NCI-H748 treated with DMSO at 0.1 percent for 48 hours (cell line): Measurements from ENCODE around the gene RCN2.
"Not testable (repeated sequence)": the region's sequence is repeated elsewhere in the genome, so short reads cannot be mapped to it uniquely, and the experiment has no call there.

Experiments used
- DNase-seq: peaks from one replicate; lab custom pipeline; 2025; lab: John Stamatoyannopoulos, UW

RCN2 gene

GRCh38 chr15:76932135-76932966 is 802 bp downstream of the RCN2 start:
- DNase-seq = no peak

DNA sequence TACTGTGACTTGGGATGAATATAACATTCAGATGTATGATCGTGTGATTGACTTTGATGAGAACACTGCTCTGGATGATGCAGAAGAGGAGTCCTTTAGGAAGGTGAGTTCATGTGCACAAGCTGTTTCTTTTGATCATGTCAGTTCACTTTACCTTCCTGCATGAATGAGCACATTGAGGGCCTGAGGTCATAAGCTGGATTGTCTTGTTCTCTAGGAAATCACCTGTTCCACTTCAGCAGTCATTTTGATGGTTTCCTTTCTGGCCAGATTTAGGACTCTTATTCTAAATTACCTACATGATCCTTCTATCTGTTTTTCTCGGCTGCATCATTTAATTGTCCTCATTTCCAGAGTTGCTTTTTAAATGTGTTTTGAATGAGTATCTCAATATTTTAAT is 4.1 kb downstream of the RCN2 start:
- no peak for DNase-seq

DNA sequence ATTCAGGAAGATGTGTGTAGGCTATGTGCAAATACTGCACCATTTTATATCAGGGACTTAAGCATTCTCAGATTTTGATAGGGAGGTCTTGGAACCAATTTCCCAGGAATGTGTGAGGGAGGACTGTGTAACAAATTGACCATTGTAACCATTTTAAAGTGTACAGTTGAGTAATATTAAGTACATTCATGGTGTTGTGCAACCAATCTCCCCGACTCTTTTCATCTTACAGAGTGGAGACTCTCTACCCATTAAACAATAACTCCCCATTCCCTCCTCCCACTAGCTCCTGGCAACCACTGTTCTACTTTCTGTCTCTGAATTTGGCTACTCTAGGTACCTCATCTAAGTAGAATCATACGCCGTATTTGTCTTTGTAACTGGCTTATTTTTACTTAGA is 5.1 kb downstream of the RCN2 start:
- no peak for DNase-seq

GRCh38 chr15:76938752-76939151 is 7.2 kb downstream of the RCN2 start:
- no peak for DNase-seq

DNA sequence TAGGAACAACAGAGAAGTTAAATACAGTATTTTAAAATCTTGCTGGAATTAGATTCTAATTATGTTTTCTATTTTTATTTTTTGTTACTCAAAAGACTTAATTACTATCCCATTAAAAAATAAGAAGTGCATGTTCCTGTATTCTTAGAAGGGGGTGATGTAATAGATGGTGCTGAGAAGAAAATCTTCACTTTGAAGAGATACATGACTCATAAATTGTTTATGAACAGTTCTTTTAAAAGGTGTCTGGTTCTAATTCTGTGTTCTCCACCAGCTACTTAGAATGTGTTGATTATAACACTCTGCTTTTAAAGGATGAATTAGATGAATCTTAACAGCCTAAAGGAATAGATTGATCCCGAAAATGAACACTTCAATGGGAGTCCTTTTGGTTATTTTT is 8.2 kb downstream of the RCN2 start:
- DNase-seq = no peak

DNA sequence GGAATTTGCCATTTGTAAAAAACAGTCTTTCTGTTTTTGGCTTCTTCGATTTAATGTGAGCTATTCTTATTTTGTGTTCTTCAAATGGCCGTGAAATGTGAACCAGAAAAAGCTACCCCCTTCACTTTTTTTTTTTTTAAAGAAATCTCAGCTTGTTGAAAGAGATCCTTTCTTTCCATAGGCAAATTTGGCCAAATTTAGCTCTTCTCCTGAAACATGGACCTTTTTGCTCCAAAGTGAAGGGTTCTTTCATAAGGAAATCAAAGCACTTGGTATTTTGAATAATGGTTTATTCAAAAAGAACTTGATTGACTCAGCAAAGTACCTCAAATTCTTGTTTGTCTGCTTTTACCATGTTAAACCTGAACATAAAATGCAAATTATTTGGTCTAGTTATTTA is 10.1 kb downstream of the RCN2 start:
- no peak for DNase-seq

- DNase-seq = no peak
Observed at GRCh38 chr15:76942331-76942730, 10.8 kb downstream of the RCN2 start.

GRCh38 chr15:76945494-76946093 is 14.0 kb downstream of the RCN2 start:
- DNase-seq = no peak

DNA sequence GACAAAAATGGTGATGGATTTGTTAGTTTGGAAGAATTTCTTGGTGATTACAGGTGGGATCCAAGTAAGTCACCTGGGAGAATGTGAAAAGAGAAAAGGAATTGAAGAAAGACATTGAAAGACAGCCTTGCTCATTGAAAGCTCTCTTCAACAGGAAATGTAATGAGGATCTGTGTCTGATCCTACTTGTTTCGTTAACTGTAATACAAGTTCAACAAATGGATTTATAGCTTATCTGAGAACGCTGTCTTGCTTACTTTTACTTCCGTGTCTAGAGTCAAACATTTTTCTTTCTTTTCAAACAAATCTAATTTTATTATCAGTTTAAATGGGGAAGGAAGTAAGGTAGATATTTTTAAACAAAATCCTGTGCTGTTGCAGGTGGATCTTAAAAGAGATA is 15.9 kb downstream of the RCN2 start:
- DNase-seq = no peak

GRCh38 chr15:76951220-76951619 is 19.7 kb downstream of the RCN2 start:
- DNase-seq = no peak

GRCh38 chr15:76953913-76954312 is 22.4 kb downstream of the RCN2 start:
- DNase-seq = no peak

DNA sequence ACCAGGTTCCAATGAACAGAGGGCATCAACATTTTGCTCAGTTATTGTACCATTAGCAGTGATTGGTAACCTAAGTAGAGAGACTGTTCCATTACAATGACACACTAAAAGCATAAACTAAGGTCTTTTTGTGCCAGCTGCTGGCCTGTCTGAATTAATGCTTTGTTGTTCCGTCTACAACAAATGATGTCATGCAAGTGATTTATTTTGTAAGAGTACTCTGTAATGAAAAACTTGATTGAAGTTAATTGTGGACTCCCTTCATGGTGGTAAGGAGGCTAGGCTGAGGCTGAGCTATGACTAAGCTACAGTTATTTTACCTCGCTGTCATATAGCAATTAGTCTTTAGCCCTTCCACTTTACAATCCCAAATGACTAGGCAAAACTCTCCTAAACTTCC is 23.2 kb downstream of the RCN2 start:
- no peak for DNase-seq

GRCh38 chr15:76961268-76962011 is 29.9 kb downstream of the RCN2 start:
- DNase-seq = no peak

GRCh38 chr15:76962337-76963013 is 30.9 kb downstream of the RCN2 start:
- DNase-seq = no peak

DNA sequence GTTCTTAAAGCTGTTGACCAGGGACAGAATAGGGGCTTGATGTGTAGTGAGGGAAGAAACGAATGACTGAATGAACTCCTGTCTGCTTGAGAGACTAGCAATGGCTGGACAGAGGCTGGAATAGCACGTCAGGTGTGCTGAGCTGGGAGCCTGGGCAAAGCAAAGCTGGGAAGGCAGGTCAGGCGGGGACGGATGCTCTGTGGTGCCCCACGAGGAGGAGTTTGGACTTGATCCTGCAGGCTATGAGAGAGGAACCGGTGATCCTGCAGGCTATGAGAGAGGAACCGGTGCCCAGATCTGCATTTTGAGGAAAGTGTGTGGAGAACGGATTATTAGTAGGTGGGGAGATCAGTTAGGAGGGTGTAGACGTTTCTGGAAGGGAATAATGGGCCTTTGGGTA is 32.0 kb downstream of the RCN2 start:
- DNase-seq = no peak

DNA sequence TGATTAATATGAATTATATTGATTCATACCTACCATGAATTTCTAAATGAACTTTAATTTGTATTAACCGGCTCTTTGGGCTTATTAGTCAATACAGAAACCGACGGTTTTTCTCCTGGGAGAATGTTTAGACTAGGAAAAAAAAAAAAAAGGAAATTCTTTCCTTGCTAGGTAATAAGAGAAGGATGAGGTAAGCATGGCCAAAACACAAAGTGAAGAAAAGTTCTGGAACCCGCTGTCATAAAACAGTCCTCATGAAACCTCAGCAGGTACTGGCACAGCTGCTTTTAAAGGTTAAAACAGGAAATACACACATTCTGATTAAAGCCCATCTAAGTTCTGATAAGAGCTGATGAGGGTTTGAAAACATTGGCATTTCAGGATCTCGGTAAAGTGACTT is 32.6 kb downstream of the RCN2 start:
- DNase-seq = no peak

DNA sequence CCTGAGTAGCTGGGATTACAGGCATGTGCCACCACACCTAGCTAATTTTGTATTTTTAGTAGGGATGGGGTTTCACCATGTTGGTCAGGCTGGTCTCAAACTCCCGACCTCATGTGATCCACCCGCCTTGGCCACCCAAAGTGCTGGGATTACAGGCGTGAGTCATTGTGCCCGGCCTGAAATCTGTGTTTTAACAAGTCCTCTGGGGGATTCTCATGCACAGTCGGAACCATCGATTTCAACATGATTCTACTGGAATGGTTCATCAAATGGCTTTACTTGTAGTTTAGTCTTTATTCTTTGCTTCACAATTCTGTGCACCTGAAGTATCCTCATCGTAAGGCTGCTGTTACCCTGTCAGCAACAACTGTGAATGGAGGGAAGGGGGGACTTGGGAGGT is 34.5 kb downstream of the RCN2 start:
- not testable (repeated sequence) for DNase-seq

DNA sequence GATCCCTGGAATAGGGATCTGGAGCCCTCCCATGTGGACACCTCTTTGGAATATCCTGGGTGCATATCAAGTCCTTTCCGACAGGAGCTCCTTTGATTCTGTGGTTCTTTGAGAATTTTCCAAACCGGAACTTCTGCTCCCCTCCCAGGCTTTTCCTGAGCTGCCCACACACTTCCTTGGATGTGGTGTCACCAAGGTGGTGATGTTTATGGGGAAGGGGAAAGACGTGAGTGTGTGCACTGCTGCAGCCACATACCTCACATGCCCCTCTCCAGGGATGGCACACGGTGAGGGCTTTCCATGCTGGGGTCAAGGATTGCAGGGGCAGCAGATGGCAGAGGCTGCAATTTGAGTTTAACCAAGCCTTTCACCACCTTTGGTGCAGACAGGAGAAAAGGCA is 35.5 kb downstream of the RCN2 start:
- no peak for DNase-seq

DNA sequence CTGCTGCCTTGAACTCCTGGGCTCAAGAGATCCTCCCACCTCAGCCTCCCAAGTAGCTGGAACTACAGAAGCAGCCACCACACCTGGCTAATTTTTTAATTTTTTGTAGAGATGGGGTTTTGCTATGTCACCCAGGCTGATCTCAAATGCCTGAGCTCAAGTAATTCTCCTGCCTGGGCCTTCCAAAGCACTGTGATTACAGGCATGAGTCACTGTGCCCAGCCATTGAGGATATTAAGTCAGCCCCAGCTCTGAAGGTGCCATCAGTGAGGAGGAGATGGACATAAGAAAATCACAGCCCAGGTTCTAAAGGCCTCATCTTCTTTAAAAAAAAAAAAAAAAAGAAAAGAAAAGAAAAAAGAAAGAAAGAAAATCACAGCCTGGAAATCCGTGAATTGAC is 36.8 kb downstream of the RCN2 start:
- no peak for DNase-seq

GRCh38 chr15:76972389-76973361 is 41.1 kb downstream of the RCN2 start:
- no peak for DNase-seq

- no peak for DNase-seq
Observed at GRCh38 chr15:76973362-76973743, 41.8 kb downstream of the RCN2 start.
